HG02852 (cell line): ENCODE measurements around the gene TNFRSF12A.

Experiments used
- ATAC-seq: cut with Tn5 transposase; IDR thresholded peaks from one replicate; pipeline ENCODE4 v1.9.1; 2021; ENCODE audit warnings: mild to moderate bottlenecking, moderate library complexity; ENCODE audit not compliant: unreplicated experiment

The TNFRSF12A gene

GRCh38 chr16:3010510-3010909 is 9.7 kb upstream of the TNFRSF12A start:
- no peak for ATAC-seq

GRCh38 chr16:3012246-3012645 is 7.9 kb upstream of the TNFRSF12A start:
- no peak for ATAC-seq

GRCh38 chr16:3012828-3013420 is 7.2 kb upstream of the TNFRSF12A start, which contains the start of gene CLDN9:
Gene CLDN9, plus strand, starts transcription at chr16:3012923. Its CDS starts 440 bp downstream, at chr16:3013363.
- no peak for ATAC-seq

- ATAC-seq: no peak
Measured at GRCh38 chr16:3013491-3013951, 6.6 kb upstream of the TNFRSF12A start.

GRCh38 chr16:3013998-3014690 is 6.0 kb upstream of the TNFRSF12A start:
- no peak for ATAC-seq

- no peak for ATAC-seq
Measured at GRCh38 chr16:3014971-3015370, 5.2 kb upstream of the TNFRSF12A start.

- ATAC-seq: no peak
Measured at GRCh38 chr16:3015865-3016521, 4.2 kb upstream of the TNFRSF12A start.

GRCh38 chr16:3017344-3017743 is 2.8 kb upstream of the TNFRSF12A start:
- no peak for ATAC-seq

- ATAC-seq: no peak
Measured at GRCh38 chr16:3017794-3018506, 2.2 kb upstream of the TNFRSF12A start, which contains the start of gene CLDN6. Gene CLDN6, minus strand, starts transcription at chr16:3018183. Its CDS starts 2,162 bp downstream, at chr16:3016021.

- no peak for ATAC-seq
Measured at GRCh38 chr16:3019594-3020246, 448 bp upstream of the TNFRSF12A start.

- ATAC-seq: no peak
Measured at GRCh38 chr16:3020604-3021448, 658 bp downstream of the TNFRSF12A start.

- ATAC-seq: no peak
Measured at GRCh38 chr16:3021449-3022207, 1.5 kb downstream of the TNFRSF12A start.

- no peak for ATAC-seq
Measured at GRCh38 chr16:3022208-3022683, 2.1 kb downstream of the TNFRSF12A start.

GRCh38 chr16:3022684-3023414 is 2.7 kb downstream of the TNFRSF12A start:
- ATAC-seq: no peak

GRCh38 chr16:3023415-3023668 is 3.2 kb downstream of the TNFRSF12A start:
- ATAC-seq: no peak

- ATAC-seq: peak; percentile 72
Measured at GRCh38 chr16:3023669-3024478, 3.7 kb downstream of the TNFRSF12A start, which contains the start of the genes HCFC1R1 and THOC6. Gene HCFC1R1, minus strand, starts transcription at chr16:3023942. Its CDS starts 1 bp downstream, at chr16:3023941. Gene THOC6, plus strand, starts transcription at chr16:3024035. Its CDS starts 292 bp downstream, at chr16:3024327.
